Loucy (cell line): ENCODE results near the gene ACER3.

ENCODE experiments used
- H2AFZ ChIP-seq: fragments of 200-600 bp; sonication (generic); 2 replicates; pipeline ENCODE4 v1.6.0; 2016; ENCODE audit warnings: antibody characterized with exemption, mild to moderate bottlenecking, low read length, moderate library complexity
- H3F3A ChIP-seq: fragments of 200-600 bp; 2 replicates; pipeline ENCODE4 v1.6.0; 2016; ENCODE audit warnings: antibody characterized with exemption, low read depth, mild to moderate bottlenecking
- H3K27me3 ChIP-seq: fragments of 200-600 bp; sonication (generic); 2 replicates; pipeline ENCODE4 v1.6.1; 2014; ENCODE audit warnings: low read length, mild to moderate bottlenecking; ENCODE audit not compliant: insufficient read depth, poor library complexity, severe bottlenecking
- H3K36me3 ChIP-seq: fragments of 200-600 bp; sonication (generic); 2 replicates; pipeline ENCODE4 v1.6.1; 2016; ENCODE audit warnings: low read length; ENCODE audit not compliant: insufficient read depth
- H3K4me1 ChIP-seq: fragments of 200-600 bp; sonication (generic); 2 replicates; pipeline ENCODE4 v1.5.1; 2014; ENCODE audit warnings: low read length, mild to moderate bottlenecking; ENCODE audit not compliant: insufficient read depth, poor library complexity, severe bottlenecking
- H3K4me2 ChIP-seq: fragments of 200-600 bp; sonication (generic); 2 replicates; pipeline ENCODE4 v1.6.0; 2014; ENCODE audit warnings: antibody characterized with exemption, low read length, low read depth, mild to moderate bottlenecking; ENCODE audit not compliant: poor library complexity, severe bottlenecking
- H3K4me3 ChIP-seq: fragments of 200-600 bp; sonication (generic); 2 replicates; pipeline ENCODE4 v1.5.1; 2014; ENCODE audit warnings: low read length, mild to moderate bottlenecking, mixed read lengths; ENCODE audit not compliant: poor library complexity, severe bottlenecking
- H3K79me2 ChIP-seq: fragments of 200-600 bp; sonication (generic); 2 replicates; pipeline ENCODE4 v1.6.1; 2014; ENCODE audit warnings: low read length; ENCODE audit not compliant: insufficient read depth
- H3K9ac ChIP-seq: fragments of 200-600 bp; sonication (generic); 2 replicates; pipeline ENCODE4 v1.6.0; 2014; ENCODE audit warnings: mild to moderate bottlenecking, low read depth, low read length, moderate library complexity; ENCODE audit not compliant: poor library complexity, severe bottlenecking
- H3K9me2 ChIP-seq: fragments of 200-600 bp; sonication (generic); replicated peaks from 2 replicates; pipeline ENCODE4 v1.6.1; 2016; ENCODE audit warnings: low read depth, low read length, mixed read lengths
- H3K9me3 ChIP-seq: fragments of 200-600 bp; sonication (generic); 2 replicates; pipeline ENCODE4 v1.6.1; 2014; ENCODE audit warnings: mild to moderate bottlenecking, antibody characterized with exemption, low read length, low read depth; ENCODE audit not compliant: insufficient read depth
- H4K20me1 ChIP-seq: fragments of 200-600 bp; sonication (generic); 2 replicates; pipeline ENCODE4 v1.6.0; 2014; ENCODE audit warnings: antibody characterized with exemption, low read length, mild to moderate bottlenecking; ENCODE audit not compliant: insufficient read depth, poor library complexity, severe bottlenecking
- CTCF ChIP-seq: fragments of 200-600 bp; sonication (generic); conservative IDR thresholded peaks from 2 replicates; pipeline ENCODE4 v1.5.1; 2014; ENCODE audit warnings: mild to moderate bottlenecking, antibody characterized with exemption, low read length
- EZH2phosphoT487 ChIP-seq: fragments of 200-600 bp; IDR thresholded peaks from 2 replicates; pipeline ENCODE4 v1.6.1; 2018; ENCODE audit warnings: antibody characterized with exemption, mild to moderate bottlenecking, moderate library complexity, borderline replicate concordance

Gene ACER3

GRCh38 chr11:76863196-76863777, 2.6 kb downstream of the ACER3 start:
- H3K9me2 ChIP-seq, result no peaks in the 10 kb centered on the region
- no peak overlapping the region for H2AFZ ChIP-seq
- H3K9ac ChIP-seq, result no peak overlapping the region
- H3K4me2 ChIP-seq, result peak overlapping the region; percentile 96
- H3K36me3 ChIP-seq, result no peaks in the 10 kb centered on the region
- peaks cover 27% of the 10 kb centered on the region for H3K4me1 ChIP-seq
- H3K79me2 ChIP-seq, result 0 out of 2 replicates have a peak, but pooled peaks cover 16% of the 10 kb centered on the region
- TF ChIP-seq CTCF (no peak), EZH2phosphoT487 (no peak)
- H3K4me3 ChIP-seq, result no peak overlapping the region
- no peaks in the 10 kb centered on the region for H3K9me3 ChIP-seq
- H4K20me1 ChIP-seq, result no peaks in the 10 kb centered on the region
- 0 out of 2 replicates have a peak, but pooled peaks cover 3% of the 10 kb centered on the region for H3F3A ChIP-seq
- H3K27me3 ChIP-seq, result no peaks in the 10 kb centered on the region

GRCh38 chr11:76872959-76873827, 12.5 kb downstream of the ACER3 start:
- Histone ChIP-seq H3K4me1 (no peaks in the 10 kb centered on the region), H3K4me3 (no peak overlapping the region), H3K79me2 (no peaks in the 10 kb centered on the region; the same call in 1 of the 2 replicates), H3K27me3 (no peaks in the 10 kb centered on the region), H2AFZ (no peak overlapping the region), H3K36me3 (no peaks in the 10 kb centered on the region), H3K4me2 (no peak overlapping the region), H3K9ac (no peak overlapping the region), H3K9me2 (no peaks in the 10 kb centered on the region), H4K20me1 (no peaks in the 10 kb centered on the region), H3K9me3 (no peaks in the 10 kb centered on the region), H3F3A (no peaks in the 10 kb centered on the region)
- TF ChIP-seq EZH2phosphoT487 (no peak), CTCF (no peak)

GRCh38 chr11:76878014-76878413, 17.3 kb downstream of the ACER3 start:
- H3K4me2 ChIP-seq, result no peak overlapping the region
- no peaks in the 10 kb centered on the region for H4K20me1 ChIP-seq
- H3K9me3 ChIP-seq, result no peaks in the 10 kb centered on the region
- no peaks in the 10 kb centered on the region for H3K9me2 ChIP-seq
- no peaks in the 10 kb centered on the region for H3K27me3 ChIP-seq
- H2AFZ ChIP-seq, result no peak overlapping the region
- no peaks in the 10 kb centered on the region for H3F3A ChIP-seq
- no peak overlapping the region for H3K4me3 ChIP-seq
- TF ChIP-seq EZH2phosphoT487, result no peak
- no peak for TF ChIP-seq CTCF
- no peaks in the 10 kb centered on the region for H3K36me3 ChIP-seq
- no peak overlapping the region for H3K9ac ChIP-seq
- H3K79me2 ChIP-seq, result no peaks in the 10 kb centered on the region
- H3K4me1 ChIP-seq, result no peaks in the 10 kb centered on the region
